Measurements from ENCODE around the gene RASEF.

DNA sequence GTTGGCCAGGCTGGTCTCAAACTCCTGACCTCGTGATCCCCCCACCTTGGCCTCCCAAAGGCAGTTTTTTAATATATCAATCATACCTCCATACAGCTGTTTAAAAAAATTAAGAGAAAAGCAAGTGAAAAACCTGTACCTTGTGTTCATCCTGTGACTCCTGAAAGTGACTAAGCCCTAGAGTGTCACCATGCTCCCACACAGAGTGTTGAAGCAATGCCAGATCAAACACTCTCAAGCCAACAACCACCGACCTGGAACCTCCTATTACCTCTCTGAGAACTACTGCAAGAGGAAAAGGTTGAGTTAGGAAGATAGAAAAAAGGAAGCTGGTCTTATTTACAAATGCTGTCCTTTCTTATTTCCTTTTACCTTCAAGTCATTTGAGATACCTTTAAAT is 123.5 kb downstream of the RASEF start:
- no peak for TF ChIP-seq CTCF (IDR thresholded peaks at IDR 0.05)
- no peak for TF ChIP-seq POLR2A (IDR thresholded peaks at IDR 0.05)
- TF ChIP-seq POLR2AphosphoS5 (IDR thresholded peaks at IDR 0.05), result no peak

Data from prostate gland (tissue), 2 donors.